Measurements from ENCODE around the gene ACSF2.

- TF ChIP-seq CTCF (IDR thresholded peaks at IDR 0.05; ENCODE audit: low read length) (no peak), EZH2phosphoT487 (IDR thresholded peaks at IDR 0.05; ENCODE audit: low read length) (no peak), EZH2 (optimal IDR thresholded peaks at IDR 0.05; ENCODE audit: low read depth, low read length) (no peak)
These were observed 65.5 kb downstream of the ACSF2 start for GRCh38 chr17:50491505-50491904.
